ENCODE results near the gene PCID2. TPM values are rescaled to one million over a fixed set of nuclear protein-coding genes. Genes with fewer than 3 reads are reported as not detected.

PCID2 gene
- total and polyA plus RNA-seq, 2 of the 13 experiments (the other 11 are each of a cell fraction or from before 2014, with no cell fraction given): 65.0 to 111 TPM

DNA sequence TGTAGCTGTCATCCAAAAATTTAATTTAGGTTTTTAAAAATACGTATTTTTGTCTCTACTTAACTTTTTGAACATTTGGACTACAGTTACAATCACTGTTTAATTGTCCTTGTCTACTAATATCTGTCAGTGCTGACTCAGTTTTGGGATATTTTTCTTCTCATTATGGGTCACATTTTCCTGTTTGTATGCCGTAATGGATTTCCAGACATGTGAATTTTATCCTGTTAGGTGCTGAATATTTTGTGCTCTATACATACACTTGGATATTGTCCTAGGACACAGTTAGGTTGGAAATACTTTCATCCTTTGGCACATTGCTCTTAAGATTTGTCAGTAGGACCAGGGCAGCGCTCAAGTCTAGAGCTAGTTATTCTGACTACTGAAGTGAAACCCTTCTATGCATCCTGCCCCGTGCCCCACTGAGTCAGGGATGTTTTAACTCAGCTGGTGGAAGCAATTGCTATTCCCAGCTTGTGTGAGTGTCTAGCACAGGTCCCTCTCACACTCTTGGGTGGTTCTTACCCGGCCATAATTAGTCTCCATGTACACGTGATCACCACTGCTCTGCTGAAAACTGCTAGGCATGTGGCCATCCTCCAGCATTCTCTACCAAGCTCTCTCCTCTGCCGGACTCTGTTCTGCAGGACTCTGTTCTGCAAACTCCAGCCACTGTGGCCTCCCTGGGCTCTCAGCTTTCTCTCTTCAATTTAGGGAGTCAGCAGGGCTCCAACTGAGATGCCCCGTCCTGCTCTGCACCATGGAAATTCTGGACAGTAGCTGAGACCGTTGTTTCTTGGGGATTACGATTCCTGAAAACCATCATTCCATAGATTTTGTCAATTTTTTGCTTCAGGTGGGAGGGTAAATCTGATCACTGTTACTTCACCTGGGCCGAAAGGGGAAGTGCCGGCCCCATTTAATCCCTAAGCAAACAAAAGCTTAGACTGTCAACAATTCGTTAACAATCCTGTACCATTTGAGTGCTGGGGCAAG is 38.9 kb downstream of the PCID2 start (continued):
- TF ChIP-seq ASH2L (IDR thresholded peaks at IDR 0.05; ENCODE audit: insufficient read length, low read depth, low read length) (peak; percentile 85), POGK (CRISPR knock-in tag; conservative IDR thresholded peaks at IDR 0.05) (0 out of 2 replicates have a peak, but pooled peaks have one; percentile 33), ELF1 (CRISPR knock-in tag; IDR thresholded peaks at IDR 0.05) (peak; percentile 52; the same call in 1 of the 2 replicates), ZNF441 (CRISPR knock-in tag; IDR thresholded peaks at IDR 0.05; ENCODE audit: borderline replicate concordance) (peak; percentile 73), MIXL1 (CRISPR knock-in tag; IDR thresholded peaks at IDR 0.05) (peak; percentile 46; the same call in 1 of the 2 replicates), ELF3 (CRISPR knock-in tag; IDR thresholded peaks at IDR 0.05) (peak; percentile 83), FOXK1 (CRISPR knock-in tag; IDR thresholded peaks at IDR 0.05; ENCODE audit: borderline replicate concordance, low read depth) (peak; percentile 77; the same call in 1 of the 2 replicates), FOXO1 (CRISPR knock-in tag; IDR thresholded peaks at IDR 0.05) (peak; percentile 76; the same call in 1 of the 2 replicates), UBTF (CRISPR knock-in tag; IDR thresholded peaks at IDR 0.05) (0 out of 2 replicates have a peak, but pooled peaks have one; percentile 22), HDAC1 (CRISPR knock-in tag; IDR thresholded peaks at IDR 0.05) (peak; percentile 56), SUZ12 (IDR thresholded peaks at IDR 0.05; ENCODE audit: low read depth, low read length) (no peak), FOXA1 (IDR thresholded peaks at IDR 0.05) (no peak), FOXA1 (CRISPR knock-in tag; IDR thresholded peaks at IDR 0.05) (peak; percentile 86), PAXIP1 (CRISPR knock-in tag; conservative IDR thresholded peaks at IDR 0.05) (peak; percentile 87)
- TF ChIP-seq, protein P1, sequence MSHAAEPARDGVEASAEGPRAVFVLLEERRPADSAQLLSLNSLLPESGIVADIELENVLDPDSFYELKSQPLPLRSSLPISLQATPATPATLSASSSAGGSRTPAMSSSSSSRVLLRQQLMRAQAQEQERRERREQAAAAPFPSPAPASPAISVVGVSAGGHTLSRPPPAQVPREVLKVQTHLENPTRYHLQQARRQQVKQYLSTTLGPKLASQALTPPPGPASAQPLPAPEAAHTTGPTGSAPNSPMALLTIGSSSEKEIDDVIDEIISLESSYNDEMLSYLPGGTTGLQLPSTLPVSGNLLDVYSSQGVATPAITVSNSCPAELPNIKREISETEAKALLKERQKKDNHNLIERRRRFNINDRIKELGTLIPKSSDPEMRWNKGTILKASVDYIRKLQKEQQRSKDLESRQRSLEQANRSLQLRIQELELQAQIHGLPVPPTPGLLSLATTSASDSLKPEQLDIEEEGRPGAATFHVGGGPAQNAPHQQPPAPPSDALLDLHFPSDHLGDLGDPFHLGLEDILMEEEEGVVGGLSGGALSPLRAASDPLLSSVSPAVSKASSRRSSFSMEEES (CRISPR knock-in tag; IDR thresholded peaks at IDR 0.05): peak; percentile 44; the same call in 1 of the 2 replicates

All from HepG2 (cell line).